Measurements from ENCODE around the gene TMEM271. TPM values are rescaled to one million over a fixed set of nuclear protein-coding genes. Genes with fewer than 3 reads are reported as not detected.

Gene TMEM271
- total and polyA plus RNA-seq, 10 of the 15 experiments (the other 5 are each of a cell fraction or from before 2014, with no cell fraction given) = not detected

DNA sequence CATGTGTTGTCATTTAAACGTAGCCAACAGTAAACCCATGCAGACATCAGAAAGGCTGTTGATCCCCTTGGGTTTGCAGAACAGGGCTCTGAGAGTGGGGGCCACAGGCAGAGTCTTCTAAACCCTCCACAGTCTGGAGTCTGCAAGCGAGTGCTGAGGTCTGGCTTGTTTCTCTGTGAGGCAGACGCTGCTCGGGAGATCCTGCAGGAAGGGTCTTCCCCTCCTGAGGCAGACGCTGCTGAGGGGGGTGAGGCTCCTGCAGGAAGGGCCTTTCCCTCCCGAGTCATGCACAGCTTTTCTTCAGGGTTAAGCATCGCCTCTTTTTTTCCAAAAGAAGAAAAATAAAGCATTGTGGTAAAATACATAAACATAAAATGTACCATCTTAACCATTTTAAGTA lies 32.1 kb upstream of the TMEM271 start (continued):
- TF ChIP-seq NR2C2 (IDR thresholded peaks at IDR 0.05; ENCODE audit: borderline replicate concordance, control insufficient read depth, insufficient read length, low read depth) = no peak
- TF ChIP-seq IRF4 (IDR thresholded peaks at IDR 0.05; ENCODE audit: low read depth, low read length) = no peak
- no peak for TF ChIP-seq ATF7 (IDR thresholded peaks at IDR 0.05; ENCODE audit: low read depth)
- TF ChIP-seq WRNIP1 (IDR thresholded peaks at IDR 0.05; ENCODE audit: borderline replicate concordance, low read depth, low read length) = no peak
- no peak for TF ChIP-seq SP1 (IDR thresholded peaks at IDR 0.05; ENCODE audit: low read depth, low read length)
- TF ChIP-seq NRF1 (conservative IDR thresholded peaks at IDR 0.05; ENCODE audit: low read depth, low read length) = no peak
- TF ChIP-seq ATF2 (IDR thresholded peaks at IDR 0.05; ENCODE audit: low read length) = no peak
- no peak for TF ChIP-seq CBX3 (IDR thresholded peaks at IDR 0.05; ENCODE audit: borderline replicate concordance, low read depth)
- no peak for TF ChIP-seq ZSCAN29 (IDR thresholded peaks at IDR 0.05)
- no peak for TF ChIP-seq HDAC2 (IDR thresholded peaks at IDR 0.05)
- no peak for TF ChIP-seq ZNF207 (IDR thresholded peaks at IDR 0.05; ENCODE audit: borderline replicate concordance)
- no peak for TF ChIP-seq CREM (IDR thresholded peaks at IDR 0.05; ENCODE audit: low read depth)
- no peak for TF ChIP-seq SMAD5 (IDR thresholded peaks at IDR 0.05; ENCODE audit: low read depth)

- H3K4me2 ChIP-seq (ENCODE audit: control insufficient read depth, insufficient read depth) = no peak overlapping the region
- no peak overlapping the region for H3K4me3 ChIP-seq
- H4K20me1 ChIP-seq (ENCODE audit: control insufficient read depth, insufficient read depth) = no peaks in the 10 kb centered on the region
- ChIA-PET POLR2A (interaction anchor here (1.7 kb wide), 1 partner anchor 69 kb away, joined by 7 read pairs; the partner anchor contains the start of genes ATP5ME and MYL5), CTCF (interaction anchor here (1.1 to 1.3 kb wide), 3 partner anchors 10 to 78 kb away, joined by 3 to 5 read pairs (median 3); no protein-coding TSS in a partner anchor), SMC1A (ENCODE audit: uncharacterized antibody, unreplicated experiment) (interaction anchor here (1.2 to 1.7 kb wide), 4 partner anchors 67 to 363 kb away, joined by 3 to 6 read pairs (median 4); no protein-coding TSS in a partner anchor), RAD21 (ENCODE audit: unreplicated experiment) (no interaction called here)
- ATAC-seq (no peak), DNase-seq (ENCODE audit: low read depth, low spot score) (no peak), FAIRE-seq (no peak)
- H3K36me3 ChIP-seq (ENCODE audit: control insufficient read depth in 2 of 2, insufficient read depth in 2 of 2, low read length in 1 of 2) = no peaks in the 10 kb centered on the region
- H3K27ac ChIP-seq (ENCODE audit: control insufficient read depth, insufficient read depth) = no peak overlapping the region
- no peaks in the 10 kb centered on the region for H3K79me2 ChIP-seq (ENCODE audit: control insufficient read depth, insufficient read depth, low read length)
- H3K27me3 ChIP-seq (replicated peaks in 1 of 2; ENCODE audit: control insufficient read depth in 2 of 2, insufficient read depth in 2 of 2, low read length in 1 of 2) = no peaks in the 10 kb centered on the region
- no peak overlapping the region for H3K9ac ChIP-seq (ENCODE audit: control insufficient read depth, insufficient read depth, low read length)
- H2AFZ ChIP-seq (ENCODE audit: control insufficient read depth, low read depth, low read length) = no peak overlapping the region
- 41% methylated on average over 17 of the region's 17 CpGs for WGBS (ENCODE audit: insufficient coverage, insufficient replicate concordance, low lambda C conversion rate, missing lambda C conversion rate)
- in situ Hi-C loops (cut with MboI) = no loop called here
- intact Hi-C loops (cut with micrococcal nuclease; ENCODE audit: unreplicated experiment) = no loop called here
- H3K4me1 ChIP-seq (ENCODE audit: control insufficient read depth, insufficient read depth, low read length) = no peaks in the 10 kb centered on the region
- no TSS peak for BruUV-seq (replicated peaks)
- peaks cover 2% of the 10 kb centered on the region; the same call in 1 of the 3 replicates for H3K9me3 ChIP-seq (replicated peaks; ENCODE audit: control insufficient read depth, insufficient read depth, low read length)
- TF ChIP-seq RELA (IDR thresholded peaks at IDR 0.05; ENCODE audit: borderline replicate concordance, partially characterized antibody) (no peak), DPF2 (IDR thresholded peaks at IDR 0.05) (0 out of 2 replicates have a peak, but pooled peaks have one; percentile 47), ETV6 (conservative IDR thresholded peaks at IDR 0.05 in 1 of 2, IDR thresholded peaks at IDR 0.05 in 1 of 2; ENCODE audit: borderline replicate concordance in 1 of 2, low read depth in 1 of 2) (no peak), IKZF2 (IDR thresholded peaks at IDR 0.05) (peak in 1 of 2 experiments; percentile 43; a peak in 2 of 4 replicates), IKZF1 (conservative IDR thresholded peaks at IDR 0.05) (peak; percentile 68), MTA2 (IDR thresholded peaks at IDR 0.05; ENCODE audit: low read depth) (peak; percentile 34; the same call in 1 of the 2 replicates), NR2F1 (conservative IDR thresholded peaks at IDR 0.05) (peak; percentile 33), ZBED1 (IDR thresholded peaks at IDR 0.05; ENCODE audit: borderline replicate concordance) (no peak), BHLHE40 (IDR thresholded peaks at IDR 0.05; ENCODE audit: borderline replicate concordance in 1 of 2, low read depth in 2 of 2, low read length in 1 of 2) (peak; percentile 36 to 75; a peak in 3 of 4 replicates), SPI1 (IDR thresholded peaks at IDR 0.05; ENCODE audit: borderline replicate concordance, insufficient read depth, low read depth, low read length) (0 out of 2 replicates have a peak, but pooled peaks have one; percentile 6)
Measured at GRCh38 chr4:605702-606425, 29.8 kb upstream of the TMEM271 start.
